ENCODE measurements around the gene PPP1R3E.
"Not testable (repeated sequence)": the region's sequence is repeated elsewhere in the genome, so short reads cannot be mapped to it uniquely, and the experiment has no call there.

GRCh38 chr14:23277928-23278327, 24.7 kb downstream of the PPP1R3E start:
- TF ChIP-seq CTCF, POLR2A (IDR thresholded peaks at IDR 0.05): not testable (repeated sequence)

All from right lobe of liver (tissue), 4 donors.